ENCODE results near the gene BRINP3. TPM values are rescaled to one million over a fixed set of nuclear protein-coding genes. Genes with fewer than 3 reads are reported as not detected.

Gene BRINP3
- total and polyA plus RNA-seq, 9 of the 15 experiments (the other 6 are each of a cell fraction or from before 2014, with no cell fraction given), result 0.09 to 0.75 (median 0.19) TPM; not detected in 1

- FAIRE-seq (no peak), ATAC-seq (no peak), DNase-seq (ENCODE audit: extremely low read depth in 1 of 4, low spot score in 3 of 4) (no peak)
- no TSS peak for BruUV-seq (replicated peaks)
- Histone ChIP-seq H3K9me3 (replicated peaks; ENCODE audit: control insufficient read depth, insufficient read depth, low read depth, low read length) (no peaks in the 10 kb centered on the region; the same call in 1 of the 2 replicates), H3K4me1 (replicated peaks in 1 of 2; ENCODE audit: control insufficient read depth in 2 of 2, insufficient read depth in 2 of 2, low read length in 2 of 2) (no peaks in the 10 kb centered on the region), H3K27me3 (ENCODE audit: control insufficient read depth in 2 of 2, insufficient read depth in 2 of 2, low read length in 2 of 2) (no peaks in the 10 kb centered on the region), H2AFZ (ENCODE audit: low read depth, low read length) (no peak overlapping the region), H3K9me1 (ENCODE audit: control insufficient read depth, insufficient read depth, low read length) (no peaks in the 10 kb centered on the region), H3K4me3 (no peak overlapping the region), H3K27ac (ENCODE audit: extremely low read depth, low read depth, low read length) (no peak overlapping the region), H3K79me2 (ENCODE audit: control insufficient read depth, insufficient read depth, low read length) (no peaks in the 10 kb centered on the region), H4K20me1 (replicated peaks; ENCODE audit: control insufficient read depth, insufficient read depth, low read length) (no peaks in the 10 kb centered on the region), H3K36me3 (ENCODE audit: control insufficient read depth, insufficient read depth, low read length) (no peaks in the 10 kb centered on the region), H3K9ac (ENCODE audit: insufficient read depth in 1 of 2, low read depth in 2 of 2, low read length in 2 of 2) (no peak overlapping the region), H3K4me2 (ENCODE audit: insufficient read depth, low read length) (no peak overlapping the region)
- in situ Hi-C loops (cut with MboI) (no loop called here), intact Hi-C loops (cut with micrococcal nuclease) (no loop called here)
- 0% methylated on average over 3 of the region's 3 CpGs for WGBS (ENCODE audit: insufficient coverage, low coverage, missing lambda C conversion rate)
- ChIA-PET POLR2A (no interaction called here), CTCF (ENCODE audit: low intra/inter-chr PET ratio) (no interaction called here)
- no peak for TF ChIP-seq FIP1L1 (IDR thresholded peaks at IDR 0.05; ENCODE audit: low read depth, low read length, poor library complexity, severe bottlenecking)
- no peak for TF ChIP-seq FOXA1 (IDR thresholded peaks at IDR 0.05; ENCODE audit: borderline replicate concordance)
- no peak for TF ChIP-seq ZNF592 (IDR thresholded peaks at IDR 0.05)
- no peak for TF ChIP-seq ZNF384 (IDR thresholded peaks at IDR 0.05; ENCODE audit: low read depth, low read length)
- TF ChIP-seq HNRNPH1 (optimal IDR thresholded peaks at IDR 0.05; ENCODE audit: low read depth, low read length), result no peak
- TF ChIP-seq ZFPM2 (CRISPR knock-in tag; IDR thresholded peaks at IDR 0.05), result no peak
Observed at GRCh38 chr1:190175320-190175719, 302.3 kb downstream of the BRINP3 start.
